Keratinocyte (primary cell): Measurements from ENCODE around the gene NR1H4. TPM values are rescaled to one million over a fixed set of nuclear protein-coding genes. Genes with fewer than 3 reads are reported as not detected.

Experiments
- DNase-seq: peaks from one replicate; pipeline ENCODE4 v3.0.0-alpha.2; 2011; ENCODE audit warnings: low read depth, missing footprints, low spot score
- FAIRE-seq: peaks from 2 replicates; lab custom pipeline; 2011; peaks lifted over from hg19 to GRCh38; lab: Jason Lieb, UNC
- H2AFZ ChIP-seq: 2 replicates; pipeline ENCODE4 v1.6.0; 2012; ENCODE audit warnings: low read length, control low read depth, inconsistent platforms; ENCODE audit not compliant: control insufficient read depth
- H3K27ac ChIP-seq: 2 replicates; pipeline ENCODE4 v1.5.1; 2011; ENCODE audit warnings: low read length; ENCODE audit not compliant: control insufficient read depth, insufficient read depth
- H3K27me3 ChIP-seq: 3 replicates; pipeline ENCODE4 v1.6.0; 2011; ENCODE audit warnings: low read length; ENCODE audit not compliant: control insufficient read depth, insufficient read depth; ENCODE audit errors: extremely low read depth
- H3K36me3 ChIP-seq, 2 experiments: 2 replicates in 1 of 2; 3 replicates in 1 of 2; pipeline ENCODE4 v1.5.1; 2011; ENCODE audit warnings: low read length in 2 of 2, mild to moderate bottlenecking in 1 of 2; ENCODE audit not compliant: control insufficient read depth in 2 of 2, insufficient read depth in 2 of 2; ENCODE audit errors: extremely low read depth in 1 of 2
- H3K4me1 ChIP-seq: 3 replicates; pipeline ENCODE4 v1.5.1; 2011; ENCODE audit warnings: low read length; ENCODE audit not compliant: control insufficient read depth, insufficient read depth; ENCODE audit errors: extremely low read depth
- H3K4me2 ChIP-seq: 3 replicates; pipeline ENCODE4 v1.6.0; 2011; ENCODE audit warnings: low read depth, low read length; ENCODE audit not compliant: control insufficient read depth, insufficient read depth; ENCODE audit errors: extremely low read depth
- H3K4me3 ChIP-seq, 3 experiments: fragments of 200-600 bp in 1 of 3; sonication (generic) in 1 of 3; 2 replicates in 2 of 3; 3 replicates in 1 of 3; pipeline ENCODE4 v1.5.1; 2011 to 2016; ENCODE audit warnings: low read length in 3 of 3, mild to moderate bottlenecking in 3 of 3, control low read depth in 2 of 3, inconsistent platforms in 1 of 3, low read depth in 1 of 3, mixed read lengths in 1 of 3, mixed run types in 1 of 3, moderate library complexity in 1 of 3; ENCODE audit not compliant: control insufficient read depth in 2 of 3, insufficient read depth in 2 of 3; ENCODE audit errors: extremely low read depth in 1 of 3
- H3K79me2 ChIP-seq: 2 replicates; pipeline ENCODE4 v1.6.0; 2012; ENCODE audit warnings: low read length; ENCODE audit not compliant: control insufficient read depth, insufficient read depth
- H3K9ac ChIP-seq: 3 replicates; pipeline ENCODE4 v1.6.0; 2011; ENCODE audit warnings: low read length; ENCODE audit not compliant: control insufficient read depth, insufficient read depth; ENCODE audit errors: extremely low read depth
- H3K9me1 ChIP-seq: 3 replicates; pipeline ENCODE4 v1.6.0; 2011; ENCODE audit warnings: low read length; ENCODE audit not compliant: control insufficient read depth, insufficient read depth; ENCODE audit errors: extremely low read depth
- H3K9me3 ChIP-seq: 2 replicates; pipeline ENCODE4 v1.5.1; 2012; ENCODE audit warnings: low read depth, low read length; ENCODE audit not compliant: control insufficient read depth
- H4K20me1 ChIP-seq: 3 replicates; pipeline ENCODE4 v1.6.0; 2011; ENCODE audit warnings: low read length; ENCODE audit not compliant: control insufficient read depth, insufficient read depth; ENCODE audit errors: extremely low read depth
- CTCF ChIP-seq, 3 experiments: IDR thresholded peaks in 1 of 3; conservative IDR thresholded peaks in 1 of 3; optimal IDR thresholded peaks in 1 of 3; 2 replicates in 2 of 3; 3 replicates in 1 of 3; pipeline versions ENCODE3 to v1.5.1; 2011; ENCODE audit warnings: low read length in 3 of 3, mild to moderate bottlenecking in 3 of 3, moderate library complexity in 2 of 3, control low read depth in 1 of 3, inconsistent platforms in 1 of 3; ENCODE audit not compliant: insufficient read depth in 2 of 3; ENCODE audit errors: extremely low read depth in 1 of 3
- EZH2 ChIP-seq: IDR thresholded peaks from one replicate; pipeline ENCODE4 v1.6.1; 2012; ENCODE audit warnings: inconsistent platforms, mild to moderate bottlenecking, low read length, moderate library complexity
- dilution Hi-C: fragments of 300-500 bp; cut with MboI; formaldehyde crosslinking; loops from one replicate; pipeline ENCODE4 v1.7.0; 2020; ENCODE audit warnings: low sequenced_read_pairs; ENCODE audit not compliant: extremely low pct_ligation_motif_present
- polyA plus RNA-seq, 5 experiments: library from polyadenylated mRNA; depleted of rRNA in 3 of 5; stranded (reverse) in 3 of 5; stranded (forward) in 1 of 5; unstranded in 1 of 5; fragments of >200 nt; gene quantifications; 1 replicate in 1 of 5; 2 replicates in 3 of 5; 3 replicates in 1 of 5; pipeline versions ENCODE4 v1.2.1 to v1.2.3, GENCODE V29; 2011 to 2012; ENCODE audit warnings: missing spikeins in 2 of 5, low read depth in 1 of 5, low replicate concordance in 1 of 5

Gene NR1H4
- polyA plus RNA-seq, 1 donor (not counting 4 experiments of a cell fraction or from before 2014, with no cell fraction given) = not detected

GRCh38 chr12:100494026-100494425, 20.4 kb downstream of the NR1H4 start:
- Histone ChIP-seq H2AFZ (no peak overlapping the region), H3K79me2 (no peaks in the 10 kb centered on the region), H3K36me3 (no peaks in the 10 kb centered on the region), H3K9me1 (no peaks in the 10 kb centered on the region), H3K27me3 (no peaks in the 10 kb centered on the region), H3K9me3 (no peaks in the 10 kb centered on the region), H3K27ac (no peak overlapping the region), H3K4me3 (no peak overlapping the region), H4K20me1 (no peaks in the 10 kb centered on the region), H3K9ac (no peak overlapping the region), H3K4me2 (no peak overlapping the region), H3K4me1 (no peaks in the 10 kb centered on the region)
- DNase-seq = no peak
- TF ChIP-seq CTCF (optimal IDR thresholded peaks at IDR 0.05 in 1 of 3, IDR thresholded peaks at IDR 0.05 in 1 of 3, conservative IDR thresholded peaks at IDR 0.05 in 1 of 3; ENCODE audit: extremely low read depth in 1 of 3, insufficient read depth in 2 of 3, low read length in 3 of 3) (no peak), EZH2 (no peak)
- no peak for FAIRE-seq
- dilution Hi-C loops = no loop called here

GRCh38 chr12:100494538-100494937, 20.9 kb downstream of the NR1H4 start:
- H3K27me3 ChIP-seq = no peaks in the 10 kb centered on the region
- H3K4me2 ChIP-seq = no peak overlapping the region
- H3K27ac ChIP-seq = no peak overlapping the region
- no peaks in the 10 kb centered on the region for H3K9me1 ChIP-seq
- no peaks in the 10 kb centered on the region for H3K4me1 ChIP-seq
- no peaks in the 10 kb centered on the region for H3K9me3 ChIP-seq
- no peak overlapping the region for H3K4me3 ChIP-seq
- no peak for FAIRE-seq
- no peak for DNase-seq
- H3K9ac ChIP-seq = no peak overlapping the region
- dilution Hi-C loops = no loop called here
- no peak overlapping the region for H2AFZ ChIP-seq
- H3K36me3 ChIP-seq = no peaks in the 10 kb centered on the region
- H4K20me1 ChIP-seq = no peaks in the 10 kb centered on the region
- no peaks in the 10 kb centered on the region for H3K79me2 ChIP-seq
- TF ChIP-seq EZH2 = no peak
- TF ChIP-seq CTCF (optimal IDR thresholded peaks at IDR 0.05 in 1 of 3, IDR thresholded peaks at IDR 0.05 in 1 of 3, conservative IDR thresholded peaks at IDR 0.05 in 1 of 3; ENCODE audit: extremely low read depth in 1 of 3, insufficient read depth in 2 of 3, low read length in 3 of 3) = no peak
